ENCODE measurements around the gene CD22.

DNA sequence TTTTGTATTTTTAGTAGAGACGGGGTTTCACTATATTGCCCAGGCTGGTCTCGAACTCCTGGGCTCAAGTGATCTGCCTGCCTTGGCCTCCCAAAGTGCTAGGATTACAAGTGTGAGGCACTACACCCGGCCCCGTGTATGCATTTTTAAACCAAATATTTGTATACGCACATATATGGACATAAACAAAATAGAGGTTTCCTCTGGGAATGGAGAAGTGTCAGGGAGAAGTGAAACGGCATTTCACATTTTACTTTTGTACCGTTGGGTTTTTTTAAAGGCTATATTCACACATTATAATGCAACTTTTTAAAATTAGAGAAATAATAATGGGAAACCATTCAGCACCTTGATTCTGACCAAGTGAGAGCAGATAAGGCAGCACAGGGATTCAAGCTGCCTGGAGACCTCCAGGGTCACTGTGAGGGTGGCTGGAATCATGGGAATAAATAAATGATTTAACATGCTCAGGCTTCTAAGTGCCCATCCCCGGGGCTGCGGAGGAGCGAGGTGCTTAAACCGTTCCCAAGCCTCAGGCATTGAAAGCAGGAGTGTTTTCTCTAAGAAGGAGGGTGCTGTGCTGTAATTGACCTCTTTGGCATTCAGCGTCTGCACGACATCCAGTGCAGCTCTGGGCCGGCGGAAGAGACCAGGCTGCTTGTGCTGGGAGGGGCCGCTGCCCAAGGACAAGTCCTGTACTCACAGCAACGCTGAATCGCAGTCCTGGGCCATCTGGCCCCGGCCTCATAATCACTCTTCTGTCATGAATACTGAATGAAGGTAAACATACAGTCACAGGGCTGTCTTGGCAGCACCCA, 66.6 kb downstream of the CD22 start:
- TF ChIP-seq SRF (IDR thresholded peaks at IDR 0.05; ENCODE audit: low read depth, low read length) = no peak
- TF ChIP-seq, protein P1, sequence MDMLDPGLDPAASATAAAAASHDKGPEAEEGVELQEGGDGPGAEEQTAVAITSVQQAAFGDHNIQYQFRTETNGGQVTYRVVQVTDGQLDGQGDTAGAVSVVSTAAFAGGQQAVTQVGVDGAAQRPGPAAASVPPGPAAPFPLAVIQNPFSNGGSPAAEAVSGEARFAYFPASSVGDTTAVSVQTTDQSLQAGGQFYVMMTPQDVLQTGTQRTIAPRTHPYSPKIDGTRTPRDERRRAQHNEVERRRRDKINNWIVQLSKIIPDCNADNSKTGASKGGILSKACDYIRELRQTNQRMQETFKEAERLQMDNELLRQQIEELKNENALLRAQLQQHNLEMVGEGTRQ (IDR thresholded peaks at IDR 0.05; ENCODE audit: low read length) = no peak
- TF ChIP-seq POLR2A (IDR thresholded peaks at IDR 0.05; ENCODE audit: control extremely low read depth in 1 of 2, low read depth in 2 of 2, low read length in 2 of 2) = no peak
- TF ChIP-seq, protein P2, sequence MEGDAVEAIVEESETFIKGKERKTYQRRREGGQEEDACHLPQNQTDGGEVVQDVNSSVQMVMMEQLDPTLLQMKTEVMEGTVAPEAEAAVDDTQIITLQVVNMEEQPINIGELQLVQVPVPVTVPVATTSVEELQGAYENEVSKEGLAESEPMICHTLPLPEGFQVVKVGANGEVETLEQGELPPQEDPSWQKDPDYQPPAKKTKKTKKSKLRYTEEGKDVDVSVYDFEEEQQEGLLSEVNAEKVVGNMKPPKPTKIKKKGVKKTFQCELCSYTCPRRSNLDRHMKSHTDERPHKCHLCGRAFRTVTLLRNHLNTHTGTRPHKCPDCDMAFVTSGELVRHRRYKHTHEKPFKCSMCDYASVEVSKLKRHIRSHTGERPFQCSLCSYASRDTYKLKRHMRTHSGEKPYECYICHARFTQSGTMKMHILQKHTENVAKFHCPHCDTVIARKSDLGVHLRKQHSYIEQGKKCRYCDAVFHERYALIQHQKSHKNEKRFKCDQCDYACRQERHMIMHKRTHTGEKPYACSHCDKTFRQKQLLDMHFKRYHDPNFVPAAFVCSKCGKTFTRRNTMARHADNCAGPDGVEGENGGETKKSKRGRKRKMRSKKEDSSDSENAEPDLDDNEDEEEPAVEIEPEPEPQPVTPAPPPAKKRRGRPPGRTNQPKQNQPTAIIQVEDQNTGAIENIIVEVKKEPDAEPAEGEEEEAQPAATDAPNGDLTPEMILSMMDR (IDR thresholded peaks at IDR 0.05; ENCODE audit: control extremely low read depth in 1 of 3, insufficient read depth in 1 of 3, low read depth in 1 of 3, low read length in 3 of 3) = no peak
- TF ChIP-seq SP4 (IDR thresholded peaks at IDR 0.05; ENCODE audit: low read length) = no peak
- no peak for TF ChIP-seq EZH2 (IDR thresholded peaks at IDR 0.05; ENCODE audit: low read depth, low read length, severe bottlenecking)
- TF ChIP-seq, protein P3, sequence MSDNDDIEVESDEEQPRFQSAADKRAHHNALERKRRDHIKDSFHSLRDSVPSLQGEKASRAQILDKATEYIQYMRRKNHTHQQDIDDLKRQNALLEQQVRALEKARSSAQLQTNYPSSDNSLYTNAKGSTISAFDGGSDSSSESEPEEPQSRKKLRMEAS (IDR thresholded peaks at IDR 0.05) = no peak
- TF ChIP-seq SIN3A (conservative IDR thresholded peaks at IDR 0.05 in 1 of 2, IDR thresholded peaks at IDR 0.05 in 1 of 2; ENCODE audit: low read depth in 1 of 2, low read length in 2 of 2) = no peak
- TF ChIP-seq HDAC6 (IDR thresholded peaks at IDR 0.05; ENCODE audit: low read depth, low read length) = no peak
- TF ChIP-seq CHD2 (IDR thresholded peaks at IDR 0.05; ENCODE audit: low read length) = no peak
- no peak for TF ChIP-seq MAFK (IDR thresholded peaks at IDR 0.05; ENCODE audit: low read depth, low read length)

Data from H1 (cell line).